Measurements from ENCODE around the gene TMPRSS6. TPM values are rescaled to one million over a fixed set of nuclear protein-coding genes. Genes with fewer than 3 reads are reported as not detected.
A peak's percentile ranks its signal among the peaks of the same experiment; 100 is the strongest.

Gene TMPRSS6
- total RNA-seq, 1 donor from 2014 or later: not detected

DNA sequence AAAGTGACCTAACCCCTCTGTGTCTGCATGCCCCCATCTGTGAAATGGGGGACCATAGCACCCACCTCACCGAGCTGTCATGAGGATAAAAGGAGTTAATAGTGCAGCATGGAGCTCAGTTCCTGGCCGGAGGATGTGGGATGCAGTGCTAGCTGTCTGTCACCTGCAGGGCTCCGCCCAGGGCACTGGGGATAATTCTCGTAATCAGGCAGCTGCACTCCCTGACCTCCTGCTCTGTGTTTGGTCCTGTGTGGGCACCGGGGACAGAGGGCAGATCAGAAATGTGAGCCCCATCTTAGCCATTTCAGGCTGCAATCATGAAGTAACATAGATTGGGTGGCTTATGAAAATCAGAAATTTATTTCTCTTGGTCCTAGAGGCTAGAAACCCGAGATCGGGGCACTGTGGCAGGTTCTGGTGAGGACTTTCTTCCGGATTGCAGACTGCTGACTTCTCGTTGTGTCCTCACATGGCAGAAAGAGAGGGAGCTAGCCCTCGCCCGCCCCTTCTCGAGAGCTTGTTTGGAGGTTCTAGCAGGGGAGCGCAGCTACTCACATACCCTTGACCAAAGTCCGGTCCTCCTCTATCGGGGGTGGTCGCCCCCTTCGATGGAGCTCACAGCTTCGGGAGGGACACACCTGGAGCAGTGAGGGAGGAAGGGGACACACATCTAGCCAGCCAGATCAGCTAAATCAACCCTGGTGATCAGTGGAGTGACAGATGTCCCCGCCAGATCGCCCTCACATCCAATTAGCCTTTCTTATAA is 54.7 kb downstream of the TMPRSS6 start:
- intact Hi-C loops (cut with micrococcal nuclease): no loop called here
- peaks cover 30% of the 10 kb centered on the region for H3K4me1 ChIP-seq
- H3K9me3 ChIP-seq (replicated peaks): no peaks in the 10 kb centered on the region
- DNase-seq: no peak
- H3K4me3 ChIP-seq: no peak overlapping the region
- no peaks in the 10 kb centered on the region for H3K27me3 ChIP-seq (ENCODE audit: low read depth)
- no peak overlapping the region for H3K27ac ChIP-seq (replicated peaks)
- H3K36me3 ChIP-seq: peaks cover 37% of the 10 kb centered on the region
- TF ChIP-seq, protein P1, sequence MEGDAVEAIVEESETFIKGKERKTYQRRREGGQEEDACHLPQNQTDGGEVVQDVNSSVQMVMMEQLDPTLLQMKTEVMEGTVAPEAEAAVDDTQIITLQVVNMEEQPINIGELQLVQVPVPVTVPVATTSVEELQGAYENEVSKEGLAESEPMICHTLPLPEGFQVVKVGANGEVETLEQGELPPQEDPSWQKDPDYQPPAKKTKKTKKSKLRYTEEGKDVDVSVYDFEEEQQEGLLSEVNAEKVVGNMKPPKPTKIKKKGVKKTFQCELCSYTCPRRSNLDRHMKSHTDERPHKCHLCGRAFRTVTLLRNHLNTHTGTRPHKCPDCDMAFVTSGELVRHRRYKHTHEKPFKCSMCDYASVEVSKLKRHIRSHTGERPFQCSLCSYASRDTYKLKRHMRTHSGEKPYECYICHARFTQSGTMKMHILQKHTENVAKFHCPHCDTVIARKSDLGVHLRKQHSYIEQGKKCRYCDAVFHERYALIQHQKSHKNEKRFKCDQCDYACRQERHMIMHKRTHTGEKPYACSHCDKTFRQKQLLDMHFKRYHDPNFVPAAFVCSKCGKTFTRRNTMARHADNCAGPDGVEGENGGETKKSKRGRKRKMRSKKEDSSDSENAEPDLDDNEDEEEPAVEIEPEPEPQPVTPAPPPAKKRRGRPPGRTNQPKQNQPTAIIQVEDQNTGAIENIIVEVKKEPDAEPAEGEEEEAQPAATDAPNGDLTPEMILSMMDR (IDR thresholded peaks at IDR 0.05; ENCODE audit: borderline replicate concordance): no peak

DNA sequence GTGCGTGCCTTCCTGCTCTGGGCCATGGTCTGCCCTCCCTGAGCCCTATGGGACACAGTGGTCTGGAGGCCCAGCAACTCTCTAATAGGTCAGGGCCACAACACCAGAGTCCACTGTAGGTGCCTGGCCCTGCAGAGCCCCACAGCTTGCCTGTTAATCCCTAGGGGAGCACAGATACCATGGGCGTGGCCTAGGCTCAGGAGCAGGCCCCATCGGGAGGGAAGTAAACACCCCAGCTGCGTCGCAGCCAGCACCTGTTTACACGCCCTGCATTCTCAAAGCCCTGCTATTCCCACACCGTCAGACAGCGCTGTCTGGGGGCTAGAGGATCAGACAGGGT is 55.5 kb downstream of the TMPRSS6 start:
- peaks cover 31% of the 10 kb centered on the region for H3K36me3 ChIP-seq
- H3K4me1 ChIP-seq: peaks cover 30% of the 10 kb centered on the region
- H3K9me3 ChIP-seq (replicated peaks): no peaks in the 10 kb centered on the region
- no peak overlapping the region for H3K4me3 ChIP-seq
- intact Hi-C loops (cut with micrococcal nuclease): no loop called here
- peak overlapping the region; percentile 73 for H3K27ac ChIP-seq (replicated peaks)
- TF ChIP-seq, protein P1 (IDR thresholded peaks at IDR 0.05; ENCODE audit: borderline replicate concordance): no peak
- no peaks in the 10 kb centered on the region for H3K27me3 ChIP-seq (ENCODE audit: low read depth)
- DNase-seq: no peak

DNA sequence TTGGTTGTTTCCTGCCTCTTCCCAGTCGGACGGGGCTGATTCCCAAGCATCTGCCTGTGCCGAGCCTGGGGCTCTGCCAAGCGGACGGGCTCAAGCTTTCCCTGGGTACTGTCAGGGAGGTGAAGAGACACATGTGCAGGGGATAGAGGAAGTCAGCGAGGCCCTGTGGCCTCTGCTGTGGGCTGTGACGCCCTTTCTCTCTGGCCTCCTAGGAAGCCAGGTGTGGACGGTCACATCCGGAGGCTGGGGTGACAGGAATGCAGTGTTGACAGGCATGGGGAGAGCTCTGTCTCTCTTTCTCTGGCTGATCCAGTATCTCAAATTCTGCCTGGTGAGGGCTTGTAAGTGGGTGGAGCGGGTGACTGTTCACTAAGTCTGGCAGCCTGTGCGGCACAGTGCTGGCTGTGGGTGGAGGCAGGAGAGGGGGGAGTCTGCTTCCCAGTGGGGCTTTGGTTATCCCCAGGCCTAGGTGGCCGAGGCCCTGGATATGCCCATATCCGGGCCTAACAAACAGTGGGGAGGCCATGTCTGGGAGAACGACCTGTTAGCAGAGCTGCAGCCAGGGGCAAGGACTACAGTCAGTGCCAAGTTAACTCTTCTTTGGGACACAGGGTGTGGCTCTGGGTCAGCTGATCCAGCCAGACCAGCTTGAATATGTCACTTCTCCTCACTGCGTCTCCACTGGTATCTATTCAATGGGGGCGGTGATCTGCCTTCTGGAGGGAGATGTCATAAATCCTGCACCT is 56.0 kb downstream of the TMPRSS6 start:
- no peaks in the 10 kb centered on the region for H3K9me3 ChIP-seq (replicated peaks)
- TF ChIP-seq, protein P1 (IDR thresholded peaks at IDR 0.05; ENCODE audit: borderline replicate concordance): no peak
- H3K36me3 ChIP-seq: peaks cover 26% of the 10 kb centered on the region
- DNase-seq: peak; percentile 47
- H3K4me1 ChIP-seq: peaks cover 30% of the 10 kb centered on the region
- intact Hi-C loops (cut with micrococcal nuclease): no loop called here
- no peak overlapping the region for H3K4me3 ChIP-seq
- H3K27ac ChIP-seq (replicated peaks): peak overlapping the region; percentile 73
- no peaks in the 10 kb centered on the region for H3K27me3 ChIP-seq (ENCODE audit: low read depth)

DNA sequence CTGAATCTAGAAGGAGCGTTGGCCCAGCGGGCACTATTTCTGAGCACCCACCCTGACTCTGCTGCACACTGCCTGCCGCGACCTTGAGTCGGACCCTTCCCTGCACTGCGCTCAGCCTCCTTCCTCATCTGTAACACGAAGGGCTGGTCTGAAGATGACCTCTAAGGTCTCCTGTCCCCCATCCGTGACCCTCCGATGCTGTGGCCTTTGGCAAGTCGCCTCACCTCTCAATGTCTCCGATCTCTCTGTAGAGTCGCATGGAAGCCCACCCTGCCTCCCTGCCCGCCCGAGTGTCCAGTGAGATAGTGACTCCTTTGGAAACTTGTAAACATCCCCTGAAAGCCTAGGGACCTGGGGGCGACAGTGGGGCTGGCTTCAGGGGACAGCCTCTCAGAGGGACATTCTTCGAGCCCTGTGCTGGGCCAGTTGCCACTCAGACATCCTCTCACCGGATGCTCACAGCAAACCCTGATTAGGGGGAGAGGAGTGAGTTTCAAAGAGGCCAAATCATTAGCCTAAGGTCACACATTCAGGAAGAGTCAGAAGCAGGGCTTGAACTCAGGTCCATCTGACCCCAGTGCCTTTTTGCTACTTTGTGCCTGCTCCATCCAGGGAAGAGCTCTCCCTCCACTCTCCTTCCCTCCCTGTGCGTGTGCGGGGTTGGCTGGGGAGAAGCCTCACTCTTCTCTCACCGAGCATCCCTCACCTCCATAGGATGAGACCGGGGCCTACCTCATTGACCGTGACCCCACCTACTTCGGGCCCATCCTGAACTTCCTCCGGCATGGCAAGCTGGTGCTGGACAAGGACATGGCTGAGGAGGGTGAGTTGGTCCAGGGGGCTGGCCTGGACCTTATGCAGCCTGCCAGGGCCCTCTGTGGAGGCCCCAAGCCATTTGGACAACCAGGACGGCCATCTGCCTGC is 56.9 kb downstream of the TMPRSS6 start:
- H3K36me3 ChIP-seq: peaks cover 21% of the 10 kb centered on the region
- no peaks in the 10 kb centered on the region for H3K27me3 ChIP-seq (ENCODE audit: low read depth)
- H3K4me1 ChIP-seq: peaks cover 30% of the 10 kb centered on the region
- H3K4me3 ChIP-seq: peak overlapping the region; percentile 81
- intact Hi-C loops (cut with micrococcal nuclease): no loop called here
- H3K27ac ChIP-seq (replicated peaks): peak overlapping the region; percentile 73
- H3K9me3 ChIP-seq (replicated peaks): no peaks in the 10 kb centered on the region
- TF ChIP-seq, protein P1 (IDR thresholded peaks at IDR 0.05; ENCODE audit: borderline replicate concordance): no peak
- DNase-seq: no peak
